T-cell (primary cell): ENCODE results near the gene UAP1L1. TPM values are rescaled to one million over a fixed set of nuclear protein-coding genes. Genes with fewer than 3 reads are reported as not detected.
A peak's percentile ranks its signal among the peaks of the same experiment; 100 is the strongest.

ENCODE experiments used
- ATAC-seq, 4 experiments: fragments of 200-7000 bp in 3 of 4; fragments of 150-1000 bp in 1 of 4; cut with Tn5 transposase; replicated peaks in 1 of 4; 1 replicate in 3 of 4; 2 replicates in 1 of 4; pipeline ENCODE4 v1.10.0; 2021; ENCODE audit warnings: moderate library complexity in 3 of 4, mild to moderate bottlenecking in 2 of 4, moderate number of reproducible peaks in 1 of 4
- CTCF ChIA-PET, 2 donors: fragments of 300-600 bp; sonication (Branson Sonifier 250); formaldehyde crosslinking; loops; one replicate each; lab custom pipeline; 2022; ENCODE audit warnings: antibody characterized with exemption in 2 of 2; lab: Charles Lee
- POLR2A ChIA-PET, 2 donors: fragments of 300-600 bp; sonication (Branson Sonifier 250); formaldehyde crosslinking; loops; one replicate each; lab custom pipeline; 2022; ENCODE audit warnings: antibody characterized with exemption in 2 of 2; lab: Charles Lee
- DNase-seq, 35 experiments: peaks; one replicate each; pipeline versions ENCODE4 v3.0.0 to v3.0.0-alpha.2; 2013 to 2023
- H3K27ac ChIP-seq: one replicate; pipeline ENCODE4 v1.5.1; 2013; ENCODE audit warnings: low read length
- H3K27me3 ChIP-seq, 2 experiments: replicated peaks in 1 of 2; 1 replicate in 1 of 2; 2 replicates in 1 of 2; pipeline versions ENCODE4 v1.6.1 to v1.7.0; 2013; ENCODE audit warnings: low read length in 1 of 2, mixed read lengths in 1 of 2; ENCODE audit not compliant: control insufficient read depth in 2 of 2, insufficient read depth in 2 of 2; ENCODE audit errors: extremely low read depth in 1 of 2
- H3K36me3 ChIP-seq, 2 donors: 1 replicate in 1 of 2; 2 replicates in 1 of 2; pipeline versions ENCODE4 v1.6.1 to v1.7.0; 2013; ENCODE audit warnings: low read length in 1 of 2; ENCODE audit not compliant: control insufficient read depth in 2 of 2, insufficient read depth in 1 of 2; ENCODE audit errors: extremely low read depth in 1 of 2
- H3K4me1 ChIP-seq, 2 experiments: 1 replicate in 1 of 2; 2 replicates in 1 of 2; pipeline versions ENCODE4 v1.6.1 to v1.7.0; 2013; ENCODE audit warnings: low read length in 2 of 2, mixed read lengths in 1 of 2; ENCODE audit not compliant: insufficient read depth in 2 of 2, control insufficient read depth in 1 of 2; ENCODE audit errors: extremely low read depth in 1 of 2
- H3K4me3 ChIP-seq, 2 donors: 1 replicate in 1 of 2; 2 replicates in 1 of 2; pipeline versions ENCODE4 v1.5.1 to v1.7.0; 2013; ENCODE audit warnings: mild to moderate bottlenecking in 2 of 2, low read length in 1 of 2, moderate library complexity in 1 of 2; ENCODE audit not compliant: control insufficient read depth in 1 of 2; ENCODE audit errors: extremely low read depth in 1 of 2
- H3K9me3 ChIP-seq: 2 replicates; pipeline ENCODE4 v1.7.0; 2013
- H3K27ac Mint-ChIP-seq, 2 donors: one replicate each; pipeline ENCODE4 v1.8.0; 2020 to 2021; ENCODE audit warnings: mild to moderate bottlenecking in 2 of 2, mixed read lengths in 2 of 2
- H3K27me3 Mint-ChIP-seq, 2 donors: one replicate each; pipeline ENCODE4 v1.8.0; 2021 to 2022; ENCODE audit warnings: mixed read lengths in 2 of 2
- H3K36me3 Mint-ChIP-seq: one replicate; pipeline ENCODE4 v1.8.0; 2021; ENCODE audit warnings: mixed read lengths
- H3K4me1 Mint-ChIP-seq, 3 donors: one replicate each; pipeline ENCODE4 v1.8.0; 2020 to 2022; ENCODE audit warnings: mixed read lengths in 3 of 3, mild to moderate bottlenecking in 1 of 3
- H3K4me3 Mint-ChIP-seq, 3 donors: one replicate each; pipeline ENCODE4 v1.8.0; 2020 to 2022; ENCODE audit warnings: mild to moderate bottlenecking in 3 of 3, mixed read lengths in 3 of 3, moderate library complexity in 3 of 3
- H3K9me3 Mint-ChIP-seq, 3 donors: one replicate each; pipeline ENCODE4 v1.8.0; 2020 to 2022; ENCODE audit warnings: mixed read lengths in 3 of 3
- WGBS: methylation state at CpG from one replicate; pipeline ENCODE4 v1.1.5; 2013; ENCODE audit warnings: missing lambda C conversion rate; ENCODE audit not compliant: insufficient coverage; 5-methylcytosine and 5-hydroxymethylcytosine counted together
- total RNA-seq, 35 experiments: library from RNA in 6 of 35; stranded (reverse) in 6 of 35; fragments of 120-200 nt in 1 of 35; gene quantifications; one replicate each; pipeline versions ENCODE4 v1.2.1 to v1.2.4 and lab custom pipeline; 2013 to 2026

Gene UAP1L1
- total RNA-seq, 5 donors from 2014 or later (not counting 1 experiment from before 2014, with no cell fraction given) = 11.3 to 32.8 (median 19.3) TPM

DNA sequence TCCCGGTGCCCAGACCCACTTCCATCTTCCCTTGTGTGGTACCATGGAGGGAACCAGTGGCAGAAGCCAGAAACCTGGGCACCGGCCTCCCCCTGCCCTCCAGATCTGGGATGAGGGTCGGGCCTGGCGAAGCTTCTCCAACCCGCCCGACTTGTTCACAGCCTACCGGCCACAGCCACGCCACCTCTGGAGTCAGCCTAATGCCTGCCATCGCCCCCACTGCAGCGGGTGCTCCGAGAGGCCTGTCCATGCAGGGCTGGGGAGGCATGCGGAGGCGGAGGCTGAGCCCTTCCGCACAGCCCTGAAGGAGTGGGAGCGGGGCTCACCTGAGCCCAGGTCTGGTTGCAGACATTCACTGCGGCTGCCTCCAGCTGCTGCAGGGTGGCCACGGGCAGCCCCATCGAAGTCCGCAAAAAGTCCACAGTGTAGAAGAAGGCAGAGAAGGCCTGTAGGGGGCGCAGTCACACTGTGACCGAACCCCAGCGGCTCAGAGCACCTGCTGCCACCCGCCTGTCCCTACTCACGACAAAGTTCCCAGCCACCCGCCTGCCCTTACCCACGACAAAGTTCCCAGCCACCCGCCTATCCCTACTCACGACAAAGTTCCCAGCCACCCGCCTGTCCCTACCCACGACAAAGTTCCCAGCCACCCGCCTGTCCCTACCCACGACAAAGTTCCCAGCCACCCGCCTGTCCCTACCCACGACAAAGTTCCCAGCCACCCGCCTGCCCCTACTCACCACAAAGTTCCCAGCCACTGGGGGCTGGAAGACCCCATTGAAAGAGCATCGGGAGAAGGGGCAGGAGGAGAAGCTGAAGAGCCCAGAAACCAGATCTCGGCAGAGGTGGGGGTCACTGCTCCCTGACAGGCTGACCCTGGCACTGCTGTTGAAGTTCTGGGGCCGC is 27.5 kb upstream of the UAP1L1 start:
- Mint-ChIP-seq H3K4me3 (no peak overlapping the region), H3K36me3 (no peaks in the 10 kb centered on the region), H3K27ac (no peak overlapping the region), H3K9me3 (no peaks in the 10 kb centered on the region), H3K27me3 (peaks cover 6 to 54% of the 10 kb centered on the region in 2 donors), H3K4me1 (peaks cover 4 to 12% (median 8%) of the 10 kb centered on the region in 3 donors)
- ATAC-seq (peak in 1 of 4 experiments; percentile 28), DNase-seq (peak in 21 of 35 experiments; percentile 34 to 74 (median 47))
- CTCF ChIA-PET = no interaction called here
- POLR2A ChIA-PET = no interaction called here
- H3K36me3 ChIP-seq = no peaks in the 10 kb centered on the region
- H3K9me3 ChIP-seq = no peaks in the 10 kb centered on the region
- peaks cover 2 to 51% of the 10 kb centered on the region in 2 experiments for H3K4me1 ChIP-seq
- no peak overlapping the region for H3K27ac ChIP-seq
- H3K27me3 ChIP-seq = peaks cover 2 to 91% of the 10 kb centered on the region in 2 experiments
- WGBS = 30% methylated on average over 33 of the region's 38 CpGs
- no peak overlapping the region for H3K4me3 ChIP-seq

DNA sequence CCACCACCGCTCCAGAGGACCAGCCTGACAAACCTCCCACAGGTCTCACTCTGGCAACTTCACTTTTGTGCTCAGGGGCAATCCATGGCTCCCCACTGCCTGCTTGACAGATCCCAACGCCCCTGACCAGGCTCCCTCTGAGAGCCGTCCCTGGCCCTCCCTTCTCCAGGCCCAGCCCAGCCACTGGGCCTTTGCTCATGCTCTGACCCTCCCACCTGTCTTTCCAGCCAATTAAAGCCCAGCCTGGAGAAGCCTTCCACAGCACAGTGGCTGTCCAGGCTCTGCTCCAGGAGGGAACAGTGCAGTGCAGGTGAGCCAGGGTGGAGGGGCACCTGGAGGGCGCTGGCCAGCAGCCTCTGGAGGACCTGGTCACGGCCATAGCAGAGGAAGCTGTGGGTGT is 26.7 kb upstream of the UAP1L1 start:
- Mint-ChIP-seq H3K4me1 (peaks cover 0 to 7% (median 4%) of the 10 kb centered on the region in 3 donors), H3K36me3 (no peaks in the 10 kb centered on the region), H3K4me3 (no peak overlapping the region), H3K27me3 (peaks cover 6 to 50% of the 10 kb centered on the region in 2 donors), H3K27ac (no peak overlapping the region), H3K9me3 (no peaks in the 10 kb centered on the region)
- H3K27me3 ChIP-seq = peaks cover 3 to 85% of the 10 kb centered on the region in 2 experiments
- DNase-seq = no peak
- no peak overlapping the region for H3K4me3 ChIP-seq
- H3K27ac ChIP-seq = no peak overlapping the region
- no peak for ATAC-seq
- no peaks in the 10 kb centered on the region for H3K9me3 ChIP-seq
- CTCF ChIA-PET = no interaction called here
- no peaks in the 10 kb centered on the region for H3K36me3 ChIP-seq
- peaks cover 2 to 43% of the 10 kb centered on the region in 2 experiments for H3K4me1 ChIP-seq
- WGBS = 67% methylated on average over 5 of the region's 5 CpGs
- POLR2A ChIA-PET = no interaction called here

DNA sequence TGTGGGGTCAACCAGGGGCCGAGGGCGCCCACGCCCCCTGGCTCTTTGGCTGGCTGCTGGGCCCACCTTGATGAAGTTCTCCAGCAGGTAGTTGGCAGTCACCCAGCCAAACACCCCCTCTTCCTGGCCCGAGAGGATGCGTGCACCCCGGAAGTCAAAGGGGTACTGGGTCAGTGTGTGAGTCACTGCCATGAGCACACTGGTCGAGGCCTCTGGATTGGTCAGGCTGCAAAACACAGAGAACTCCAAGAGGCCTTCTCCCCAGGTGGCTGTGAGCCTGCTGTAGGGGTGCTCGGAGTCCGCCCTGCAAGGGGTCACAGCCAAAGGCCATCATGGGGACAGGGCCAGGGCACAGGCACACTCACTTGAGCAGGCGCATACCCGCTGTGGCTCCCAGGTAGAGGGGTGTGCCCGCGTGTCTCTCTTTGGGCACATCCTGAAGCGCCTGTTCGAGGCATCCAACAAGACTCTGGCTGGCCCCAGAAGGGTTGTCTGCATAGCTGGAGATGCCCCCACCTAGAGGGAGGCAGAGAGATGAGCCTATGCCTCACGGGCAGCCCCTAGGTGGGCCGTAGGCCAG is 26.1 kb upstream of the UAP1L1 start:
- 97% methylated on average over 10 of the region's 17 CpGs for WGBS
- Mint-ChIP-seq H3K4me3 (no peak overlapping the region), H3K27ac (no peak overlapping the region), H3K27me3 (peaks cover 6 to 49% of the 10 kb centered on the region in 2 donors), H3K4me1 (peaks cover 0 to 7% (median 4%) of the 10 kb centered on the region in 3 donors), H3K9me3 (no peaks in the 10 kb centered on the region), H3K36me3 (no peaks in the 10 kb centered on the region)
- no peak overlapping the region for H3K4me3 ChIP-seq
- POLR2A ChIA-PET = no interaction called here
- no peaks in the 10 kb centered on the region for H3K36me3 ChIP-seq
- H3K9me3 ChIP-seq = no peaks in the 10 kb centered on the region
- no peak overlapping the region for H3K27ac ChIP-seq
- ATAC-seq = no peak
- peaks cover 2 to 39% of the 10 kb centered on the region in 2 experiments for H3K4me1 ChIP-seq
- peaks cover 3 to 82% of the 10 kb centered on the region in 2 experiments for H3K27me3 ChIP-seq
- no peak for DNase-seq
- CTCF ChIA-PET = no interaction called here

DNA sequence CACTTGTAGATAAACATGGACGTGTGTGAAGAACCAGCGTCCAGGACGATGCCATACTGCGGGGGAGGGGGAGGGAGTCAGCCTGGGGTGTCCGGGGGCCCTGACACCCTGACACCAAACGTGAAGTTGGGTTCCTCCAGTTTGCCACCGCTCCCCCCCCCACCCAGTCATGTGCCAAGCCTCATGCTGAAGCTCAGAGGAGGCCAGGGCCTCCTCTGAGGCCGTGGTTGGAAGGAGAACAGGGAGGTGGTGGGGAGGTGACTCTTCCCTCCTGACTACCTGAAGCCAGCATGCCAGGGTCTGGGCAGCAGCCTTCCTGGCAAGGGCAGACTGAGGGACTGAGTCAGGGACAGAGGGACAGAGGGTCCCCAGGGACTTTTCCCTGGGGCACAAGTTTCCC is 25.0 kb upstream of the UAP1L1 start:
- CTCF ChIA-PET = no interaction called here
- H3K27me3 ChIP-seq = peaks cover 3 to 71% of the 10 kb centered on the region in 2 experiments
- peaks cover 6 to 40% of the 10 kb centered on the region in 2 donors for H3K27me3 Mint-ChIP-seq
- no peaks in the 10 kb centered on the region for H3K36me3 ChIP-seq
- peaks cover 2 to 31% of the 10 kb centered on the region in 2 experiments for H3K4me1 ChIP-seq
- POLR2A ChIA-PET = no interaction called here
- ATAC-seq (no peak), DNase-seq (no peak)
- no peaks in the 10 kb centered on the region for H3K9me3 Mint-ChIP-seq
- H3K4me3 Mint-ChIP-seq = peak overlapping the region in 1 of 3 donors; percentile 46
- peaks cover 0 to 4% (median 0%) of the 10 kb centered on the region in 3 donors for H3K4me1 Mint-ChIP-seq
- H3K27ac Mint-ChIP-seq = no peak overlapping the region
- H3K4me3 ChIP-seq = no peak overlapping the region
- no CpG with 5 or more reads among the region's 8 CpGs for WGBS
- H3K27ac ChIP-seq = no peak overlapping the region
- H3K36me3 Mint-ChIP-seq = no peaks in the 10 kb centered on the region
- H3K9me3 ChIP-seq = no peaks in the 10 kb centered on the region

DNA sequence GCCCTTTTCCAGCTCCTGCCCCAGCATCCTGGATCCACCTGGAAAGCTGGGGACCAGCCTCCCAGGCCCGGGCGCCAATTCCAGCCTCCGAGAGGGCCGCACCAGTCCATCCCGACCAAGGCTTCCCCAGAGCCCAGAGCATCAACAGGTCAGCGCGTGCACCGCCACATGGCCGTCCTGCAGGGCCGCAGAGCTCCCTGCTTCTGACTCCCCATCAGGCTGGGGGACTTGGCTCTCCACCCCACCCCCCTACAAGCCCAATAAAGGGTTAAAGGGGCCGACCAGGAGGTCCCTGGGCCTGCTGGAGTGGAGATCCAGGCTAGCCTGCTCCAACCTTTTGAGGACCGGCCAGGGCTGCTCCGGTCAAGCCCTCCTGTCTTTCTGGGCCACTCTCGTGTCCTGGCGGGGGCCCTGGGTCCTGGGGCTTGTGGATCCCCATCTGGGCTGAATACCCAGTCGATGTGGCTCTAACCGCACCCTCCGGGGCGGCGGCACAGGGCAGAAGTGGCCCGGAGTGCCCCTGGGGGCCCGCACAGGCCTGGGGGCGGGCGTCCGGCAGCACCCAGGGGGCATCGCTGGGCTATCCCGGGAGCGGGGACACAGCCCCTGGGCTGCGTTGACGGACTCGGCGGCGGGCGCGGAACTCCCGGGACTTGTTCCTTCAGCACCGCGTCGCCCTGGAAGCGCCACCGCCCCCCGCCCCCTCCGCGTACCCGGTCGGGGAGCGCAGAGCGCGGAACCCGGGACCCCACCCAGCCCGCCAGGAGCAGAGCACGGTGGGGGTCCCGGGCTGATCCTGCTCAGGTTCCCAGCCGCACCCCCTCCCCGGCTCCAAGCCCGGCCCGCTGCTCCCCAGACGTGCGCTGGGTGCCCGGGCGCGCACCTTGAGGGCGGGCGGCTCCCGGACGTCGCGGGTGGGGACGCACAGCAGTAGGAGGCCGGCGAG is 24.0 kb upstream of the UAP1L1 start:
- WGBS = 15% methylated on average over 70 of the region's 71 CpGs
- Histone ChIP-seq H3K4me1 (peaks cover 2 to 31% of the 10 kb centered on the region in 2 experiments), H3K9me3 (no peaks in the 10 kb centered on the region), H3K27ac (no peak overlapping the region), H3K27me3 (peaks cover 3 to 62% of the 10 kb centered on the region in 2 experiments), H3K36me3 (no peaks in the 10 kb centered on the region), H3K4me3 (no peak overlapping the region)
- Mint-ChIP-seq H3K9me3 (no peaks in the 10 kb centered on the region), H3K36me3 (no peaks in the 10 kb centered on the region), H3K4me1 (peaks cover 0 to 4% (median 0%) of the 10 kb centered on the region in 3 donors), H3K4me3 (peak overlapping the region in 1 of 3 donors; percentile 46), H3K27ac (no peak overlapping the region), H3K27me3 (peaks cover 6 to 31% of the 10 kb centered on the region in 2 donors)
- no peak for DNase-seq
- peak in 3 of 4 experiments; percentile 22 to 41 (median 28) for ATAC-seq
- ChIA-PET POLR2A (no interaction called here), CTCF (no interaction called here)
